IMR-90 (cell line): Measurements from ENCODE around the gene KIF3B.

Experiments used
- MAZ ChIP-seq: IDR thresholded peaks from 2 replicates; pipeline ENCODE4 v1.6.1; 2012; ENCODE audit warnings: low read depth, mild to moderate bottlenecking, low read length, improper control_type of control experiment, moderate library complexity, borderline replicate concordance
- MXI1 ChIP-seq: IDR thresholded peaks from 2 replicates; pipeline ENCODE4 v1.6.1; 2012; ENCODE audit warnings: low read depth, mild to moderate bottlenecking, low read length, moderate library complexity, borderline replicate concordance
- POLR2A ChIP-seq: IDR thresholded peaks from 2 replicates; pipeline ENCODE4 v1.6.1; 2012; ENCODE audit warnings: mild to moderate bottlenecking, low read depth, low read length
- RAD21 ChIP-seq: IDR thresholded peaks from 2 replicates; pipeline ENCODE4 v1.6.1; 2012; ENCODE audit warnings: low read length, improper control_type of control experiment
- RCOR1 ChIP-seq: IDR thresholded peaks from 2 replicates; pipeline ENCODE4 v1.6.1; 2012; ENCODE audit warnings: mild to moderate bottlenecking, low read length, improper control_type of control experiment; ENCODE audit not compliant: insufficient replicate concordance
- TF ChIP-seq, protein P1 (sequence below): conservative IDR thresholded peaks from 2 replicates; pipeline ENCODE4 v1.5.1; 2012; ENCODE audit warnings: mild to moderate bottlenecking, low read depth, low read length, improper control_type of control experiment

DNA sequence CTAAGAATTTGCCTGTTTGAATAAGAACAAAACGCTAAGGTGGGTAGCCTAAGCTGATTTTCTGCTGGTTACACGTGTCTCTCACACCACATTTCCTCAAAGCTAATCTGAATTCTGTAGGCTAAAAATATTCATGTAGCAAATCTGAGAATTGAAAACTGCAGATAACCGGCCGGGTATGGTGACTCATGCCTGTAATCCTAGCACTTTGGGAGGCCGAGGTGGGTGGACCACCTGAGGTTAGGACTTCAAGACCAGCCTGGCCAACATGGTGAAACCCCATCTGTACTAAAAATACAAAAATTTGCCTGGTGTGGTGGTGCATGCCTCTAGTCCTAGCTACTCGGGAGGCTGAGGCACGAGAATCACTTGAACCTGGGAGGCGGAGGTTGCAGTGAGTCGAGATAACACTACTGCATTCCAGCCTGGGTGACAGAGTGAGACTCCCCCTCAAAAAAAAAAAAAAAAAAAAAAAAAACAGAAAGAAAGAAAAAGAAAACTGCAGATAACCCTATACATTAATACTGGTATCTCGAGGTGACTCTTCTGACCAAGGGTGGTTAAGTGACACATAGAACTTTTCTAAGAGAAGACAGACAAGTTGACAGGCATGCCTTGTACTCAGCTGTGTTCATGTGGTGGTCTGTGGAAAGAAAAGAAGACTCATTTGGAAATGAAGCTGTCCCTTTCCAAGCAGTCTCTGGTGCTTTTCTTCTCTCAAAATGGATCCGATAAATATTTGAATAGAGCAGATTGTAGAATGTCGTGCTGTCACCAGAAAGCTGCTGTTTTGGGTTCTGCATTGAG lies 55.9 kb downstream of the KIF3B start:
- TF ChIP-seq POLR2A = no peak
- TF ChIP-seq, protein P1, sequence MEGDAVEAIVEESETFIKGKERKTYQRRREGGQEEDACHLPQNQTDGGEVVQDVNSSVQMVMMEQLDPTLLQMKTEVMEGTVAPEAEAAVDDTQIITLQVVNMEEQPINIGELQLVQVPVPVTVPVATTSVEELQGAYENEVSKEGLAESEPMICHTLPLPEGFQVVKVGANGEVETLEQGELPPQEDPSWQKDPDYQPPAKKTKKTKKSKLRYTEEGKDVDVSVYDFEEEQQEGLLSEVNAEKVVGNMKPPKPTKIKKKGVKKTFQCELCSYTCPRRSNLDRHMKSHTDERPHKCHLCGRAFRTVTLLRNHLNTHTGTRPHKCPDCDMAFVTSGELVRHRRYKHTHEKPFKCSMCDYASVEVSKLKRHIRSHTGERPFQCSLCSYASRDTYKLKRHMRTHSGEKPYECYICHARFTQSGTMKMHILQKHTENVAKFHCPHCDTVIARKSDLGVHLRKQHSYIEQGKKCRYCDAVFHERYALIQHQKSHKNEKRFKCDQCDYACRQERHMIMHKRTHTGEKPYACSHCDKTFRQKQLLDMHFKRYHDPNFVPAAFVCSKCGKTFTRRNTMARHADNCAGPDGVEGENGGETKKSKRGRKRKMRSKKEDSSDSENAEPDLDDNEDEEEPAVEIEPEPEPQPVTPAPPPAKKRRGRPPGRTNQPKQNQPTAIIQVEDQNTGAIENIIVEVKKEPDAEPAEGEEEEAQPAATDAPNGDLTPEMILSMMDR = no peak
- no peak for TF ChIP-seq MXI1
- TF ChIP-seq RCOR1 = no peak
- TF ChIP-seq RAD21 = no peak
- no peak for TF ChIP-seq MAZ
